Measurements from ENCODE around the gene RFX2.
"Not testable (repeated sequence)": the region's sequence is repeated elsewhere in the genome, so short reads cannot be mapped to it uniquely, and the experiment has no call there.

Gene RFX2

GRCh38 chr19:6110360-6110977 is at the start of gene RFX2:
TSS of gene RFX2 (minus strand) at chr19:6110500. CDS start at chr19:6047496, 63,004 bp downstream.
- DNase-seq (ENCODE audit: low read depth): peak; percentile 99

GRCh38 chr19:6156033-6156432 is 45.7 kb upstream of the RFX2 start:
- DNase-seq (ENCODE audit: low read depth): no peak

DNA sequence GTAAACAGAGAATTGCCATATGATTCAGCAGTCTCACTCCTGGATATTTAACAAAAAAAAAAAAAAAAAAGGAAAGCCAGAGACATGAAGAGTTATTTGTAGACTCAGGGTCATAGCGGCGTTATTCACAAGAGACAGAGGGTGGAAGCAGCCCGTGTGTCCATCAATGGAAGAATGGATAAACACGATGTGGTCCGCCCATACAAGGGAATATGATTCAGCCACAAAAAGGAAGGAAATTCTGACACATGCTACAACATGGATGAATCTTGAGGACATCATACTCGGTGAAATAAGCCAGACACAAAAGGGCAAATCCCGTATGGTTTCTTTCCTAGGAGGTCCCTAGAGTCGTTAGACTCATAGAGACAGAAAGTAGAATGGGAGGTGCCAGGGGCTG is 40.0 kb upstream of the RFX2 start:
- DNase-seq (ENCODE audit: low read depth): no peak

DNA sequence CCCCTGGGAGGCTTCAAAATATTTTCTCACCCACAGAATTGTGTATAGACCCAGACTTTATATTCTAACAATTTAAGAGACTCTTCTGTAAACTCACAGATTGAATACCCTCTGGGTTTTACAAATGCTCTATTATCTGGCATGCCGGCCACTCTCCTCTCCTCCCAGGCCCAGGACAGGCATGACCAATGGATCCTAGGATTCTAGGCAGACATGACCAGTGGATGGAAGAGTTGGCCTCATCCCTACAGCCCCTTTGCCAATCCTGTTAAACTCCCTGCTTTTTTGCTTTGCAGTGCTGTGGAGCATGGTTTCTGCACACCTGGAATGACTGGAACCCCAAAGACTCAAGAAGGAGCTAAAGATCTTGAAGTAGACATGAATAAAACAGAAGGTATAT is 30.9 kb upstream of the RFX2 start:
- DNase-seq (ENCODE audit: low read depth): peak; percentile 13

- no peak for DNase-seq (ENCODE audit: low read depth)
Observed at GRCh38 chr19:6138511-6138910, 28.2 kb upstream of the RFX2 start.

- no peak for DNase-seq (ENCODE audit: low read depth)
Observed at GRCh38 chr19:6138066-6138465, 27.8 kb upstream of the RFX2 start.

DNA sequence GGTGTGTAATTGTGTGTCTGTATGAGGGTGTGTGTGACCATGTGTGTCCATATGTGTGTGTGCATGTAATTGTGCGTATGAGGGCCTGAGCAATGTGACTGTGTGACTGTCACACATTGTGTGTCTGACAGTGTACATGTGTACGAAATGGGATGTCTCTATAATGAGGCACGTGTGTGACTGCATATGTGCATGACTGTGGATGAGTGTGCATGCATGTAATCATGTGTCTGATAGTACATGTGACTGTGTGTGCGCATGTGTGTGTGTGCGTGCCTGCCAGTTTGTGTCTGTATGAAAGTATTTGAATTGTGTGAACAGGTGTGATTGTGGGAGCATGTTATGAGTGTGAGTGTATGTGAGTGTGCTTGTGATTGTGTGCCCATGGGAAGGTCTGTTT is 22.9 kb upstream of the RFX2 start:
- DNase-seq (ENCODE audit: low read depth): no peak

GRCh38 chr19:6132482-6132881 is 22.2 kb upstream of the RFX2 start:
- DNase-seq (ENCODE audit: low read depth): no peak

- peak; percentile 51 for DNase-seq (ENCODE audit: low read depth)
Observed at GRCh38 chr19:6127716-6128335, 17.5 kb upstream of the RFX2 start.

DNA sequence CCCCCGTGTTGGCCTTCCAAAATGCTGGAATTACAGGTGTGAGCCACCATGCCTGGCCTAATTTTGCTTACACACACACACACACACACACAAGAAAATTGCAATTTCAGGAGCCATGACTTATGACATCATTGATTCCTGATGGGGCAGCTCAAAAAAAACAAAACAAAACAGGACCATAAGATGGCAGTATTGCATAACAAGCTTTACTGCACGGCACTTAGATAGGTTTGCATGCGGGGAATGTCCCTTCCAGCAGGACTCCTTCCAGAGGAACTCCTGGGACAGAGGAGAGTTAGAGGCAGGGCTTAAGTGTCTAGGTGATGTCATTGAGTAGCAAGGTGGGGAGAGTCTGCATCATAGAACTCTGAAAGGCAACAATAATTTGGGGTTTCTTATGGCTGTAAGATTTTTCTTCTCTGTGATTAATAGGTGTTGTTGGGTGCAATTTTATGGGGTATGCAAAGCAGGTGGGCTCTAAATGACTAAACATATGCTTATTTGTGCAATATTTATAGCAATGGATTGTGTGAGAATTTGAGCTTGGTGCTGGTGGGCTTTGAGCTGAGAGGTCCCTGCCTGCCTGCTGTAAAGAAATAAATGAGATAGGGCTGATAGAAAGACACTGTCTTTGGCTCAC is 16.2 kb upstream of the RFX2 start:
- peak; percentile 84 for DNase-seq (ENCODE audit: low read depth)

- peak; percentile 85 for DNase-seq (ENCODE audit: low read depth)
Observed at GRCh38 chr19:6125571-6125989, 15.3 kb upstream of the RFX2 start.

DNA sequence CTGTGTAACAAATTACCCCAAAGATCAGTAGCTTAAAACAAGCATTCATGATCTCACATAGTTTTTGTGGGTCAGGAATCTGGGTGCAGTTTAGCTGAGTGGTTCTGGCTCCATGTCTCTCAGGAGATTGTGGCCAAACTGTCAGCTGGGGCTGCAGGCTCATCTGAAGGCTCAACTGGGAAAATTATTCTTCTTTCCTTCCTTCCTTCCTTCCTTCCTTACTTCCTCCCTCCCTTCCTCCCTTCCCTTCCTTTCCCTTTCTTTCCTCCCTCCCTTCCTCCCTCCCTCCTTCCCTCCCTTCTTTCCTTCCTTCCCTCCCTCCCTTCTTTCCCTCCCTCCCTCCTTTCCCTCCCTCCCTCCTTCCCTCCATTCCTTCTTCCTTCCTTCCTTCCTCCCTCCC is 8.7 kb upstream of the RFX2 start:
- DNase-seq (ENCODE audit: low read depth): no peak

DNA sequence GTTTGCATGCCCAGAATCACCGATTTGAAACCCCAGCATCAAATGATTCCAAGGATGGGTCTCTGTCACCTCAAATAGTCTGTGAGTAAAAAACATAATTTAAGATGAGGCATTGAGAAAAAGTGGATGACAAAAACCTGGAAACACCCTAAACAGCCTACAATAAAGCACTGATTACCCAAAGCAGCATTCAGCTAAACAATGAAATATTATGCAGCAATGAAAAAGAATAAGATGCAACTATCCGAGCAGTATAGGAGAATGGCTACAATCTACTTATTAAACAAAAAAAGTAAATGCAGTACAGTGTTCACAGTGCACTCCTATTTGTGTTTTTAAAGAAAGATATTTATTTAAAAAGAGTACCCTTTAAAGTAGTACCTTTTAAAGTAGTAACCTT is 7.7 kb upstream of the RFX2 start:
- no peak for DNase-seq (ENCODE audit: low read depth)

DNA sequence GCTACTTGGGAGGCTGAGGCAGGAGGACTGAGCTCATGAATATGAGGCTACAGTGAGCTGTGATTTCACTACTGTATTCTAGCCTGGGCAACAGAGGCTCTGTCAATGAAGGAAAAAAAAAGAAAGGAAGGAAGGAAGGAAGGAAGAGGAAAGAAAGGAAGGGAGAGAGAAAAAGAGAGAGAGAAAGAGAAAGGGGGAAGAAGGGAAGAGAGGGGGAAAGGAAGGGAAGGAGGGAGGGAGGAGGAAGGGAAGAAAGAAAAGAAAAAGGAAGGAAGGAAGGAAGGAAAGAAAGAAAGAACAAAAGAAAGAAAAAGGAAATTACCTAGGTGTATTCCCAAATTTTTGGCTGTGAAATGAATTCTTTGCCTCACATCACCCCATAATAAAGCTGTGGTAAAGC is 7.2 kb upstream of the RFX2 start:
- no peak for DNase-seq (ENCODE audit: low read depth)

DNA sequence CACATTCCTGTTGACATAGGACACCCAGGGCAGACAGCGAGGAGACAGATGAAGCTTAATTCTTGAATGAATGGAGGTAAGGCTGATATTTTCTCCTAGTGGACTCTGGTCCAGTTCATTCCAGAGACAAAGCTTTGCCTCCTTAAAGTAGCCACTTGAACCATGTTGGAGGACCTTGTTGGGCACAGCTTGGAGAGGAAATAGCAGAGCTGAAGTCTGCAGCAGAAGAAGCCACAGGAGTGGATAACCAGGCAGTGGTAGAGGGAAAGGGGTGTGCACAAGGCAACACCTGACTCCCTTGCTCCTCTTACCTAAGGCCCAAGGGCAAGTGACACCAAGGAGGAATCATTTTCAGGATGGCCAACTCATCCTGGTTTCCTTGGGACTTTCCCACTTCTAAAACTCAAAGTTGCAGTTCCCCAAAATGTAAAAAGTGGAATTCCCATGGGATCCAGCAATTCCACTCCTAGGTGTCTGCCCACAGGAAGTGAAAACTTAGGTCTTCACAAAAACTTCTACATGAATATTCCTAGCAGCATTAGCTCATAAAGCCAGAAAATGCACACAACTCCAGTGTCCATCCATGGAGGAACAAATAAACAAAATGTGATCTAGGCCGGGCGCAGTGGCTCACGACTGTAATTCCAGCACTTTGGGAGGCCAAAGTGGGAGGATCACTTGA is 6.6 kb upstream of the RFX2 start:
- no peak for DNase-seq (ENCODE audit: low read depth)

- no peak for DNase-seq (ENCODE audit: low read depth)
Observed at GRCh38 chr19:6115992-6116391, 5.7 kb upstream of the RFX2 start.

GRCh38 chr19:6113616-6114188 is 3.4 kb upstream of the RFX2 start:
- no peak for DNase-seq (ENCODE audit: low read depth)

DNA sequence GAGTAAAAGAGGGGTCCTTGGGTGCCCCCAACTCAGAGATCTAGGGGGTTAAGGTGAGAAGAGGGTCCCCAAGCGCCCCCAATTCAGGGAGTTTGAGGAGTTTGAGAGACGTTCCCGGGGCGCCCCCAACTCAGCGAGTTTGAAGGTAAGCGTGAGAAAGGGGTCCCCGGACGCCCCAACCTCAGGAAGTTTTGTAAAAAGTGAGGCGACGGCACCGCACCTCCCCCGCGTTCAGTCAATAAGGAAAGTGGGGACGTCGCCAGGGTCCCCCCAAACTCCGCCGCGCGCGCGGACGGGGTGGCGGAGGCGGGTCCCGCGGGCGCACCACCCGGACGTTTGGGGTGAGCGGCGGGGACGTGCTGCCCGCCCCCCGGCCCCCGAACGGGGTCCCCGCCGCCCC is 353 bp downstream of the RFX2 start:
- no peak for DNase-seq (ENCODE audit: low read depth)

DNA sequence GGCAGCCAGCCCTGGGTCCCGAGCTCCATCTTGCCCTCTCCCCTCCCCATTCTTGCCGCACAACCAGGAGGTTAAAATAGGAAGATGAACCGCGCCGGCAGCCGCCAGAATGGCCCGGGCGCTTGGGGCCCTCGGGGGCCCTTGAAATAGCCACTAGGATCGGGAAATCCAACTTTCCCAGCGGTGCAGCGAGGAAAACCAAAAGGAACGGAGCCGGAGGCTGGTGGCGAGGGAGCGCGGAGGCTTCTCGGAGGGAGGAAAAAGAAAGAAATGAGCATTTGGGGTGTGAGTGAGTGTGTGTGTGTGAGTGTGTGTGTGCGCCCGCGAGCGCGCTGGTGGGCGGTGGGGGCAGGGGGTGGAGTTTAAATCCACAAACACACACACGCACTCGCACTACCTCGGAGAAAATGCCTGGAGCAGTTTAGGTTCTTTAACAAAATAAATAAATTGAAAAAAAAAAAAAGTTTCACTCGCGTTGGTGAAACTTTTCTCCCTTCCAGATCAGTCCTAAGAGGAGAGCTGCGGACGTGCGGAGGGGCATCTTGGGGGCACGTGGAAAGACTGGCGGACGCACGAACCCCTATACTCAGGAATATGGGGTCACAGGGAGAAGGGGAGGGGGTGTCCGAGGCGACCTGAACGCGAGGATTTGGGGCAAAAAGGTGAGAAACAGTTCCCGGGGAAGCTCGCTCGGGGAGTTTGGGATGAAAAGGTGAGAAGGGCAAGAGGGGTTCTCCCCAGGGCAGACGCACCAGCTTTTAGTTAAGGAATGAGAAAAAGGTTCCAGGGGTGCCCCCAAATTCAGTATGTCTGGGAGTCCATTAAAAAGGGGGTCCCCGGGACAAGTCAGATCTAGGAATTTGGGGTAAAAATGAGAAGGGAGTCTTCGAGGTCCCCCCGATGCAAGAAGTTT is 1.3 kb downstream of the RFX2 start:
- peak; percentile 58 for DNase-seq (ENCODE audit: low read depth)

GRCh38 chr19:6106643-6107294 is 3.5 kb downstream of the RFX2 start:
- DNase-seq (ENCODE audit: low read depth): not testable (repeated sequence)

DNA sequence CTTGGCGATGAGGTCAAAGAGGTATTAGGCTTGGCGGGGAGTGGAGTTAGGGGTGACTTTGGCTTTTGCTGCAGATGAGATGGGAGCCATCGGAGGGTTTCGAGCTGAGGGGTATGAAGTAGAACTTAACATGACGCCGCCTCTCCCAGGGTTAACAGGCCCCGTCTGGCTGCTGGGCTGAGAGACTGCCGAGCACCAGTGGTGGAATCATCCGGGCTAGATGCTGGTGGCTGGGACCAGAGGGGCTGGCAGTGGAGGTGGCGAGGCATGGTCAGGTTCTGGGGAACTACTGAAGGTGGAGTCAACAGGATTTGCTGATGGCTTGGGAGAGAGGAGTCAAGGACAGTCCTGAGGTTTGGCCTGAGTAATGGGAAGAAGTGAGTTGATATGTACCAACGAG is 4.9 kb downstream of the RFX2 start:
- no peak for DNase-seq (ENCODE audit: low read depth)
